ENCODE data around the gene HOXC10. TPM values are rescaled to one million over a fixed set of nuclear protein-coding genes. Genes with fewer than 3 reads are reported as not detected.

HOXC10 gene
- total and polyA plus RNA-seq, 10 of the 15 experiments (the other 5 are each of a cell fraction or from before 2014, with no cell fraction given), result 0.59 TPM; not detected in 9

- no peak overlapping the region for H3K4me2 ChIP-seq (ENCODE audit: control insufficient read depth, insufficient read depth)
These were observed 44.4 kb upstream of the HOXC10 start for GRCh38 chr12:53940443-53941014.

More at GRCh38 chr12:53940443-53941014, 44.4 kb upstream of the HOXC10 start:
- no peaks in the 10 kb centered on the region for H3K79me2 ChIP-seq (ENCODE audit: control insufficient read depth, insufficient read depth, low read length)
- intact Hi-C loops (cut with micrococcal nuclease; ENCODE audit: unreplicated experiment) (no loop called here), in situ Hi-C loops (cut with MboI) (no loop called here)
- peaks cover 14 to 36% of the 10 kb centered on the region in 2 experiments for H3K27me3 ChIP-seq (replicated peaks in 1 of 2; ENCODE audit: control insufficient read depth in 2 of 2, insufficient read depth in 2 of 2, low read length in 1 of 2)
- DNase-seq (ENCODE audit: low read depth, low spot score), result no peak
- 11% methylated on average over 9 of the region's 9 CpGs for WGBS (ENCODE audit: insufficient coverage, insufficient replicate concordance, low lambda C conversion rate, missing lambda C conversion rate)
- ChIA-PET CTCF (interaction anchor here (0.7 kb wide), 1 partner anchor 156 kb away, joined by 3 read pairs; no protein-coding TSS in a partner anchor), RAD21 (ENCODE audit: unreplicated experiment) (no interaction called here), SMC1A (ENCODE audit: uncharacterized antibody, unreplicated experiment) (interaction anchor here (1.0 kb wide), 1 partner anchor 18 kb away, joined by 3 read pairs; no protein-coding TSS in a partner anchor), POLR2A (no interaction called here)
- no peak overlapping the region for H3K9ac ChIP-seq (ENCODE audit: control insufficient read depth, insufficient read depth, low read length)
- TF ChIP-seq SUZ12 (IDR thresholded peaks at IDR 0.05; ENCODE audit: unreplicated experiment) (no peak), EED (IDR thresholded peaks at IDR 0.05; ENCODE audit: low read depth) (no peak), BCLAF1 (IDR thresholded peaks at IDR 0.05) (no peak), JUND (IDR thresholded peaks at IDR 0.05; ENCODE audit: low read depth, low read length) (no peak), MTA2 (IDR thresholded peaks at IDR 0.05; ENCODE audit: low read depth) (no peak), NRF1 (conservative IDR thresholded peaks at IDR 0.05; ENCODE audit: low read depth, low read length) (no peak), SREBF1 (IDR thresholded peaks at IDR 0.05; ENCODE audit: low read length) (no peak)
- TF ChIP-seq, protein P1, sequence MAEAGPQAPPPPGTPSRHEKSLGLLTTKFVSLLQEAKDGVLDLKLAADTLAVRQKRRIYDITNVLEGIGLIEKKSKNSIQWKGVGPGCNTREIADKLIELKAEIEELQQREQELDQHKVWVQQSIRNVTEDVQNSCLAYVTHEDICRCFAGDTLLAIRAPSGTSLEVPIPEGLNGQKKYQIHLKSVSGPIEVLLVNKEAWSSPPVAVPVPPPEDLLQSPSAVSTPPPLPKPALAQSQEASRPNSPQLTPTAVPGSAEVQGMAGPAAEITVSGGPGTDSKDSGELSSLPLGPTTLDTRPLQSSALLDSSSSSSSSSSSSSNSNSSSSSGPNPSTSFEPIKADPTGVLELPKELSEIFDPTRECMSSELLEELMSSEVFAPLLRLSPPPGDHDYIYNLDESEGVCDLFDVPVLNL (IDR thresholded peaks at IDR 0.05; ENCODE audit: low read depth, low read length), result no peak
- no peak for FAIRE-seq
- no peaks in the 10 kb centered on the region for H4K20me1 ChIP-seq (ENCODE audit: control insufficient read depth, insufficient read depth)
- H2AFZ ChIP-seq (ENCODE audit: control insufficient read depth, low read depth, low read length), result no peak overlapping the region
- BruUV-seq (replicated peaks), result no TSS peak
- no peaks in the 10 kb centered on the region for H3K36me3 ChIP-seq (ENCODE audit: control insufficient read depth in 2 of 2, insufficient read depth in 2 of 2, low read length in 1 of 2)
- no peaks in the 10 kb centered on the region; the same call in 1 of the 3 replicates for H3K9me3 ChIP-seq (replicated peaks; ENCODE audit: control insufficient read depth, insufficient read depth, low read length)
- no peak for ATAC-seq
- no peak overlapping the region for H3K27ac ChIP-seq (ENCODE audit: control insufficient read depth, insufficient read depth)
- H3K4me1 ChIP-seq (ENCODE audit: control insufficient read depth, insufficient read depth, low read length), result no peaks in the 10 kb centered on the region
- no peak overlapping the region for H3K4me3 ChIP-seq
